ENCODE data around the gene CSTF1. TPM values are rescaled to one million over a fixed set of nuclear protein-coding genes. Genes with fewer than 3 reads are reported as not detected.

The CSTF1 gene
- total and polyA plus RNA-seq, 2 donors (not counting 3 experiments of a cell fraction or from before 2014, with no cell fraction given), result 39.6 to 49.3 TPM

- Histone ChIP-seq H3K27ac (ENCODE audit: insufficient read depth, low read depth, low read length) (no peak overlapping the region), H3K9me3 (replicated peaks; ENCODE audit: control insufficient read depth, insufficient read depth, low read length) (no peaks in the 10 kb centered on the region), H4K20me1 (replicated peaks; ENCODE audit: control insufficient read depth, extremely low read depth, insufficient read depth, low read length) (no peaks in the 10 kb centered on the region), H3K4me1 (ENCODE audit: control insufficient read depth, extremely low read depth, insufficient read depth, low read length) (no peaks in the 10 kb centered on the region), H3K4me3 (replicated peaks in 1 of 3; ENCODE audit: insufficient read depth in 1 of 3, low read depth in 1 of 3, low read length in 3 of 3) (no peak overlapping the region), H3K79me2 (ENCODE audit: control insufficient read depth, insufficient read depth, low read length) (no peaks in the 10 kb centered on the region), H2AFZ (ENCODE audit: low read depth, low read length) (no peak overlapping the region), H3K4me2 (ENCODE audit: insufficient read depth, low read length) (no peak overlapping the region), H3K36me3 (ENCODE audit: control insufficient read depth in 2 of 2, extremely low read depth in 1 of 2, insufficient read depth in 2 of 2, low read length in 2 of 2) (no peaks in the 10 kb centered on the region), H3K9me1 (replicated peaks; ENCODE audit: control insufficient read depth, extremely low read depth, insufficient read depth, low read length) (no peaks in the 10 kb centered on the region), H3K27me3 (ENCODE audit: control insufficient read depth in 2 of 2, insufficient read depth in 2 of 2, low read length in 2 of 2) (peaks cover 4 to 14% of the 10 kb centered on the region in 2 experiments), H3K9ac (replicated peaks; ENCODE audit: extremely low read depth, insufficient read depth, low read length) (no peak overlapping the region)
- TF ChIP-seq POLR2A (IDR thresholded peaks at IDR 0.05; ENCODE audit: low read depth, low read length) (no peak), POLR2AphosphoS5 (IDR thresholded peaks at IDR 0.05; ENCODE audit: insufficient read depth, low read depth, low read length) (no peak), FOS (IDR thresholded peaks at IDR 0.05; ENCODE audit: borderline replicate concordance, insufficient read depth, low read length) (no peak), JUN (IDR thresholded peaks at IDR 0.05; ENCODE audit: borderline replicate concordance, insufficient read depth, insufficient read length, low read depth) (no peak), GATA2 (IDR thresholded peaks at IDR 0.05; ENCODE audit: insufficient read depth, insufficient read length, low read depth, low read length) (no peak), MYC (IDR thresholded peaks at IDR 0.05; ENCODE audit: low read depth, low read length) (no peak), MAX (IDR thresholded peaks at IDR 0.05; ENCODE audit: insufficient read depth, insufficient read length) (no peak), CTCF (IDR thresholded peaks at IDR 0.05; ENCODE audit: extremely low read depth in 1 of 2, insufficient read depth in 1 of 2, low read depth in 1 of 2, low read length in 2 of 2) (no peak)
- FAIRE-seq (no peak), DNase-seq (ENCODE audit: low read depth, low spot score) (no peak)
- intact Hi-C loops (cut with micrococcal nuclease), result no loop called here
- CTCF ChIA-PET, result no interaction called here
- BruUV-seq (replicated peaks), result no TSS peak
- dilution Hi-C loops (cut with MboI; ENCODE audit: extremely low pct_ligation_motif_present, low sequenced_read_pairs), result no loop called here
- POLR2A ChIA-PET, result no interaction called here
These were observed 48.0 kb downstream of the CSTF1 start for GRCh38 chr20:56440346-56441007.
